Measurements from ENCODE around the gene DPF1. TPM values are rescaled to one million over a fixed set of nuclear protein-coding genes. Genes with fewer than 3 reads are reported as not detected.

DPF1 gene
- total RNA-seq, 1 experiment from 2014 or later, result 7.5 TPM

DNA sequence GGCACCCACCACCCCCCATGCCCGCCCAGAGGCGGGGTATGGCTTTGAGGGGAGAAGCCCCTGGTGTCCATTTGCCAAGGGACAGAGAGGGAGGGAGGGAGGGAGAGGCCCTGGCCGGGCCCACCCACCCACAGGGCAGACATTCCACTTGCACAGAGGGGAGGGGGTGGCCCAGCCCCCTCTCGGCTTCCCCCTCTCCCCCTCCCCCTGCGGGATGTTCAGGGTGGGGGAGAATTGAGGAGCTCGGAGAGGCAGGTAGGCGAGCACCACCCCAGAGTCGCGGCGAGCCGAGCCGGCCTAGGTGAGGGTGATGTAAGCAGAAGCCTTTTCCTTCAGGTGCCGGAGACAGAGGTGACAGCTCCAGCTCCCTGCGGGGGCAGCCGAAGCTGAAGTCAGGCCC is 12.3 kb downstream of the DPF1 start:
- CTCF ChIA-PET, result interaction anchor here (0.6 kb wide), 1 partner anchor 133 kb away, joined by 7 read pairs; no protein-coding TSS in a partner anchor
- POLR2A ChIA-PET, result no interaction called here
- in situ Hi-C loops (cut with HindIII; ENCODE audit: low pct_unique_long_range_greater_than_20kb, low sequenced_read_pairs), result no loop called here
- TF ChIP-seq, protein P1, sequence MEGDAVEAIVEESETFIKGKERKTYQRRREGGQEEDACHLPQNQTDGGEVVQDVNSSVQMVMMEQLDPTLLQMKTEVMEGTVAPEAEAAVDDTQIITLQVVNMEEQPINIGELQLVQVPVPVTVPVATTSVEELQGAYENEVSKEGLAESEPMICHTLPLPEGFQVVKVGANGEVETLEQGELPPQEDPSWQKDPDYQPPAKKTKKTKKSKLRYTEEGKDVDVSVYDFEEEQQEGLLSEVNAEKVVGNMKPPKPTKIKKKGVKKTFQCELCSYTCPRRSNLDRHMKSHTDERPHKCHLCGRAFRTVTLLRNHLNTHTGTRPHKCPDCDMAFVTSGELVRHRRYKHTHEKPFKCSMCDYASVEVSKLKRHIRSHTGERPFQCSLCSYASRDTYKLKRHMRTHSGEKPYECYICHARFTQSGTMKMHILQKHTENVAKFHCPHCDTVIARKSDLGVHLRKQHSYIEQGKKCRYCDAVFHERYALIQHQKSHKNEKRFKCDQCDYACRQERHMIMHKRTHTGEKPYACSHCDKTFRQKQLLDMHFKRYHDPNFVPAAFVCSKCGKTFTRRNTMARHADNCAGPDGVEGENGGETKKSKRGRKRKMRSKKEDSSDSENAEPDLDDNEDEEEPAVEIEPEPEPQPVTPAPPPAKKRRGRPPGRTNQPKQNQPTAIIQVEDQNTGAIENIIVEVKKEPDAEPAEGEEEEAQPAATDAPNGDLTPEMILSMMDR (IDR thresholded peaks at IDR 0.05), result no peak
- TF ChIP-seq, protein P2, sequence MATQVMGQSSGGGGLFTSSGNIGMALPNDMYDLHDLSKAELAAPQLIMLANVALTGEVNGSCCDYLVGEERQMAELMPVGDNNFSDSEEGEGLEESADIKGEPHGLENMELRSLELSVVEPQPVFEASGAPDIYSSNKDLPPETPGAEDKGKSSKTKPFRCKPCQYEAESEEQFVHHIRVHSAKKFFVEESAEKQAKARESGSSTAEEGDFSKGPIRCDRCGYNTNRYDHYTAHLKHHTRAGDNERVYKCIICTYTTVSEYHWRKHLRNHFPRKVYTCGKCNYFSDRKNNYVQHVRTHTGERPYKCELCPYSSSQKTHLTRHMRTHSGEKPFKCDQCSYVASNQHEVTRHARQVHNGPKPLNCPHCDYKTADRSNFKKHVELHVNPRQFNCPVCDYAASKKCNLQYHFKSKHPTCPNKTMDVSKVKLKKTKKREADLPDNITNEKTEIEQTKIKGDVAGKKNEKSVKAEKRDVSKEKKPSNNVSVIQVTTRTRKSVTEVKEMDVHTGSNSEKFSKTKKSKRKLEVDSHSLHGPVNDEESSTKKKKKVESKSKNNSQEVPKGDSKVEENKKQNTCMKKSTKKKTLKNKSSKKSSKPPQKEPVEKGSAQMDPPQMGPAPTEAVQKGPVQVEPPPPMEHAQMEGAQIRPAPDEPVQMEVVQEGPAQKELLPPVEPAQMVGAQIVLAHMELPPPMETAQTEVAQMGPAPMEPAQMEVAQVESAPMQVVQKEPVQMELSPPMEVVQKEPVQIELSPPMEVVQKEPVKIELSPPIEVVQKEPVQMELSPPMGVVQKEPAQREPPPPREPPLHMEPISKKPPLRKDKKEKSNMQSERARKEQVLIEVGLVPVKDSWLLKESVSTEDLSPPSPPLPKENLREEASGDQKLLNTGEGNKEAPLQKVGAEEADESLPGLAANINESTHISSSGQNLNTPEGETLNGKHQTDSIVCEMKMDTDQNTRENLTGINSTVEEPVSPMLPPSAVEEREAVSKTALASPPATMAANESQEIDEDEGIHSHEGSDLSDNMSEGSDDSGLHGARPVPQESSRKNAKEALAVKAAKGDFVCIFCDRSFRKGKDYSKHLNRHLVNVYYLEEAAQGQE (IDR thresholded peaks at IDR 0.05; ENCODE audit: insufficient read depth in 1 of 2, low read depth in 2 of 2, low read length in 1 of 2), result no peak
- TF ChIP-seq POLR2AphosphoS5 (IDR thresholded peaks at IDR 0.05; ENCODE audit: low read depth, low read length), result no peak
- TF ChIP-seq SIN3A (IDR thresholded peaks at IDR 0.05; ENCODE audit: borderline replicate concordance, insufficient read depth, low read depth, low read length), result no peak
- TF ChIP-seq TCF7L2 (IDR thresholded peaks at IDR 0.05; ENCODE audit: low read depth, low read length), result no peak
- intact Hi-C loops (cut with micrococcal nuclease; ENCODE audit: unreplicated experiment), result no loop called here
- peaks cover 18% of the 10 kb centered on the region for H3K4me1 ChIP-seq (ENCODE audit: control insufficient read depth, insufficient read depth, low read length)
- no peak for DNase-seq (ENCODE audit: low read depth, low spot score)
- H3K4me3 ChIP-seq (ENCODE audit: low read depth in 2 of 2, low read length in 2 of 2), result no peak overlapping the region
- ATAC-seq, result no peak
- no peaks in the 10 kb centered on the region for H3K36me3 ChIP-seq (ENCODE audit: control insufficient read depth, insufficient read depth, low read length)
- H3K27ac ChIP-seq (ENCODE audit: low read length), result no peak overlapping the region
- no peaks in the 10 kb centered on the region for H3K27me3 ChIP-seq (ENCODE audit: control insufficient read depth, insufficient read depth, low read length)
- H3K9me3 ChIP-seq (ENCODE audit: control insufficient read depth, insufficient read depth, low read depth, low read length), result no peaks in the 10 kb centered on the region
- no TSS peak for BruUV-seq (replicated peaks)

DNA sequence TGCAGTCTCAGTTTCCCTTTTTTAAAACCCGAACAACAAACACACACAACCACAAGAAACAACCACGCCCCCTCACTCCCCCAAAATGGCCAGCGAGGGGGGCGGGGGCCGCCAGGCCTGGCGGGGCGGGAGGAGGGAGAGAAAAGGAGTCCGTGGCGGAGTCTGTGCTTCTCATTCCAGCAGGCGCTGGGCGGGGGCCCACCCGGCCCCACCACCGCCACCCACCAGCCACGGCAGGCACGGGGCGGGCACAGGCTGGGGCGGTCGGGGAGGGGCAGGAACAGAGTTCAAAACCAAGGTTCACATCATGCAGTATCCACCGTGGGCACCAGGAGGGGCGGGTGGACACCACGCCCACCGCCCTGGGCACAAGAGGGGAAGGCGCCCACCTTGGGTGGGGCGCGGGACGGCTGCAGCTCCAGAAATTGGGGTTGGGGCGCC is 12.9 kb downstream of the DPF1 start:
- CTCF ChIA-PET, result no interaction called here
- intact Hi-C loops (cut with micrococcal nuclease; ENCODE audit: unreplicated experiment), result no loop called here
- Histone ChIP-seq H3K27me3 (ENCODE audit: control insufficient read depth, insufficient read depth, low read length) (no peaks in the 10 kb centered on the region), H3K4me3 (ENCODE audit: low read depth in 2 of 2, low read length in 2 of 2) (no peak overlapping the region), H3K9me3 (ENCODE audit: control insufficient read depth, insufficient read depth, low read depth, low read length) (no peaks in the 10 kb centered on the region), H3K36me3 (ENCODE audit: control insufficient read depth, insufficient read depth, low read length) (no peaks in the 10 kb centered on the region), H3K27ac (ENCODE audit: low read length) (no peak overlapping the region), H3K4me1 (ENCODE audit: control insufficient read depth, insufficient read depth, low read length) (peaks cover 18% of the 10 kb centered on the region)
- BruUV-seq (replicated peaks), result no TSS peak
- POLR2A ChIA-PET, result no interaction called here
- ATAC-seq (no peak), DNase-seq (ENCODE audit: low read depth, low spot score) (no peak)
- TF ChIP-seq, protein P1 (IDR thresholded peaks at IDR 0.05), result no peak
- no peak for TF ChIP-seq POLR2AphosphoS5 (IDR thresholded peaks at IDR 0.05; ENCODE audit: low read depth, low read length)
- TF ChIP-seq, protein P2 (IDR thresholded peaks at IDR 0.05; ENCODE audit: insufficient read depth in 1 of 2, low read depth in 2 of 2, low read length in 1 of 2), result no peak
- no peak for TF ChIP-seq SIN3A (IDR thresholded peaks at IDR 0.05; ENCODE audit: borderline replicate concordance, insufficient read depth, low read depth, low read length)
- no peak for TF ChIP-seq TCF7L2 (IDR thresholded peaks at IDR 0.05; ENCODE audit: low read depth, low read length)
- in situ Hi-C loops (cut with HindIII; ENCODE audit: low pct_unique_long_range_greater_than_20kb, low sequenced_read_pairs), result no loop called here

Measured in Panc1 (cell line).